Peyer's patch (tissue), 4 donors: ENCODE results near the gene EYA4.

Experiments used
- CTCF ChIP-seq, 6 experiments: fragments of 450-650 bp in 4 of 6; fragments of 200-600 bp in 2 of 6; sonication (generic) in 1 of 6; IDR thresholded peaks; one replicate each; pipeline ENCODE4 v1.5.1; 2017 to 2019; ENCODE audit warnings: antibody characterized with exemption in 6 of 6, mild to moderate bottlenecking in 3 of 6, moderate library complexity in 1 of 6
- POLR2A ChIP-seq, 2 donors: fragments of 450-650 bp; IDR thresholded peaks; one replicate each; pipeline ENCODE4 v1.5.1; 2017; ENCODE audit warnings: antibody characterized with exemption in 2 of 2, mild to moderate bottlenecking in 2 of 2, moderate library complexity in 2 of 2

- TF ChIP-seq CTCF (IDR thresholded peaks at IDR 0.05), result no peak
- no peak for TF ChIP-seq POLR2A (IDR thresholded peaks at IDR 0.05)
These were observed 306.0 kb downstream of the EYA4 start for GRCh38 chr6:133547136-133547535.
